OCI-LY3 (cell line): Measurements from ENCODE around the gene GAL3ST1.
"Not testable (repeated sequence)": the region's sequence is repeated elsewhere in the genome, so short reads cannot be mapped to it uniquely, and the experiment has no call there.

Experiments
- H2AFZ ChIP-seq: fragments of 200-600, 300-600 bp; shearing (Covaris generic); 2 replicates; pipeline ENCODE4 v1.6.0; 2014; ENCODE audit warnings: antibody characterized with exemption, low read depth, low read length
- H3K27ac ChIP-seq: fragments of 200-600, 300-600 bp; sonication (generic); 2 replicates; pipeline ENCODE4 v1.5.1; 2014; ENCODE audit warnings: mild to moderate bottlenecking, low read length, moderate library complexity, mixed read lengths
- H3K27me3 ChIP-seq: fragments of 200-600, 300-600 bp; sonication (generic); 2 replicates; pipeline ENCODE4 v1.6.1; 2014; ENCODE audit warnings: low read depth, low read length, mixed read lengths
- H3K36me3 ChIP-seq: fragments of 200-600, 300-600 bp; sonication (generic); replicated peaks from 2 replicates; pipeline ENCODE3; 2014; ENCODE audit warnings: low read depth, low read length, mixed read lengths
- H3K4me1 ChIP-seq: fragments of 300-600, 200-600 bp; sonication (generic); 2 replicates; pipeline ENCODE4 v1.6.1; 2014; ENCODE audit warnings: low read length, mixed read lengths
- H3K4me2 ChIP-seq: fragments of 200-600, 300-600 bp; sonication (generic); 2 replicates; pipeline ENCODE4 v1.6.1; 2014; ENCODE audit warnings: low read length, mixed read lengths
- H3K4me3 ChIP-seq: fragments of 300-600, 200-600 bp; sonication (generic); 2 replicates; pipeline ENCODE4 v1.5.1; 2014; ENCODE audit warnings: antibody characterized with exemption, mild to moderate bottlenecking, low read length, moderate library complexity
- H3K79me2 ChIP-seq: fragments of 300-600, 200-600 bp; shearing (Covaris generic); 2 replicates; pipeline ENCODE4 v1.6.1; 2014; ENCODE audit warnings: mild to moderate bottlenecking, low read length, mixed read lengths
- H3K9ac ChIP-seq: fragments of 300-600, 200-600 bp; shearing (Covaris generic); 2 replicates; pipeline ENCODE4 v1.6.0; 2014; ENCODE audit warnings: mild to moderate bottlenecking, low read length, moderate library complexity
- H3K9me3 ChIP-seq: fragments of 200-600, 300-600 bp; shearing (Covaris generic); 2 replicates; pipeline ENCODE4 v1.6.1; 2014; ENCODE audit warnings: low read length, mixed read lengths; ENCODE audit not compliant: insufficient read depth
- H4K20me1 ChIP-seq: fragments of 200-600, 300-600 bp; sonication (generic); 2 replicates; pipeline ENCODE4 v1.6.1; 2016; ENCODE audit warnings: low read length, mixed read lengths; ENCODE audit not compliant: insufficient read depth
- CTCF ChIP-seq: fragments of 200-600, 300-600 bp; sonication (generic); IDR thresholded peaks from 2 replicates; pipeline ENCODE4 v1.5.1; 2014; ENCODE audit warnings: antibody characterized with exemption, low read length, low read depth
- EZH2phosphoT487 ChIP-seq: fragments of 200-600 bp; shearing (Covaris generic); IDR thresholded peaks from 2 replicates; pipeline ENCODE4 v1.6.1; 2018; ENCODE audit warnings: antibody characterized with exemption, mixed run types, low read depth

The GAL3ST1 gene

GRCh38 chr22:30569674-30570202 is 4.7 kb downstream of the GAL3ST1 start:
- Histone ChIP-seq H3K79me2 (no peaks in the 10 kb centered on the region), H3K4me1 (no peaks in the 10 kb centered on the region), H3K27me3 (peaks cover 12% of the 10 kb centered on the region; the same call in 1 of the 2 replicates), H3K4me3 (no peak overlapping the region), H3K36me3 (no peaks in the 10 kb centered on the region), H3K9ac (no peak overlapping the region), H3K27ac (no peak overlapping the region), H4K20me1 (0 out of 2 replicates have a peak, but pooled peaks cover 5% of the 10 kb centered on the region), H3K4me2 (no peak overlapping the region), H2AFZ (no peak overlapping the region), H3K9me3 (no peaks in the 10 kb centered on the region)
- TF ChIP-seq CTCF (no peak), EZH2phosphoT487 (no peak)

- no peak overlapping the region for H2AFZ ChIP-seq
- TF ChIP-seq CTCF: no peak
- no peak for TF ChIP-seq EZH2phosphoT487
- no peaks in the 10 kb centered on the region for H4K20me1 ChIP-seq
- H3K4me1 ChIP-seq: no peaks in the 10 kb centered on the region
- no peak overlapping the region for H3K4me3 ChIP-seq
- H3K9me3 ChIP-seq: no peaks in the 10 kb centered on the region
- H3K27me3 ChIP-seq: peaks cover 14% of the 10 kb centered on the region; the same call in 1 of the 2 replicates
- no peak overlapping the region for H3K4me2 ChIP-seq
- no peaks in the 10 kb centered on the region for H3K79me2 ChIP-seq
- H3K9ac ChIP-seq: no peak overlapping the region
- H3K36me3 ChIP-seq: no peaks in the 10 kb centered on the region
- no peak overlapping the region for H3K27ac ChIP-seq
Measured at GRCh38 chr22:30568137-30568805, 6.2 kb downstream of the GAL3ST1 start.

- not testable (repeated sequence) for H3K79me2 ChIP-seq, H3K36me3 ChIP-seq, H4K20me1 ChIP-seq, H3K9me3 ChIP-seq, H3K4me1 ChIP-seq, H2AFZ ChIP-seq, H3K4me2 ChIP-seq, H3K27ac ChIP-seq, H3K4me3 ChIP-seq, H3K9ac ChIP-seq
- H3K27me3 ChIP-seq: peaks cover 14% of the 10 kb centered on the region; the same call in 1 of the 2 replicates
Measured at GRCh38 chr22:30567277-30567676, 7.2 kb downstream of the GAL3ST1 start.

- Histone ChIP-seq H2AFZ (no peak overlapping the region), H3K4me2 (no peak overlapping the region), H3K9ac (no peak overlapping the region), H3K27me3 (peaks cover 14% of the 10 kb centered on the region; the same call in 1 of the 2 replicates), H3K27ac (no peak overlapping the region), H3K79me2 (no peaks in the 10 kb centered on the region), H3K9me3 (no peaks in the 10 kb centered on the region), H3K4me1 (no peaks in the 10 kb centered on the region), H3K36me3 (no peaks in the 10 kb centered on the region), H3K4me3 (no peak overlapping the region), H4K20me1 (no peaks in the 10 kb centered on the region)
- no peak for TF ChIP-seq EZH2phosphoT487
- TF ChIP-seq CTCF: no peak
Measured at GRCh38 chr22:30566125-30566524, 8.3 kb downstream of the GAL3ST1 start.
